ENCODE measurements around the gene ASGR1. TPM values are rescaled to one million over a fixed set of nuclear protein-coding genes. Genes with fewer than 3 reads are reported as not detected.

Gene ASGR1, protein sequence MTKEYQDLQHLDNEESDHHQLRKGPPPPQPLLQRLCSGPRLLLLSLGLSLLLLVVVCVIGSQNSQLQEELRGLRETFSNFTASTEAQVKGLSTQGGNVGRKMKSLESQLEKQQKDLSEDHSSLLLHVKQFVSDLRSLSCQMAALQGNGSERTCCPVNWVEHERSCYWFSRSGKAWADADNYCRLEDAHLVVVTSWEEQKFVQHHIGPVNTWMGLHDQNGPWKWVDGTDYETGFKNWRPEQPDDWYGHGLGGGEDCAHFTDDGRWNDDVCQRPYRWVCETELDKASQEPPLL
- total RNA-seq, result 0.32 TPM in 1 of 2 replicates, not detected in the other
- 0.35 TPM for total RNA-seq (2013)
- 0.43 and 0.46 TPM in 2 replicates for polyA plus RNA-seq
- polyA minus RNA-seq, result 0.77 and 1.00 TPM in 2 replicates

GRCh38 chr17:7179317-7180254, at the start of gene ASGR1:
TSS of gene ASGR1 (minus strand) at chr17:7179370. CDS start at chr17:7178563, 807 bp downstream.
- no peaks in the 10 kb centered on the region for H4K20me1 ChIP-seq (ENCODE audit: control insufficient read depth, insufficient read depth, low read length, poor library complexity, severe bottlenecking)
- no peak within 1 kb of the TSS for H3K27ac ChIP-seq (ENCODE audit: low read length in 2 of 2)
- ATAC-seq (ENCODE audit: low read depth) (no peak), DNase-seq (no peak)
- H2AFZ ChIP-seq (ENCODE audit: insufficient read depth, low read depth, low read length, poor library complexity, severe bottlenecking), result peak within 1 kb of the TSS; percentile 63
- H3K79me2 ChIP-seq (ENCODE audit: control insufficient read depth, insufficient read depth, low read length), result no peaks in the 10 kb centered on the region
- Mint-ChIP-seq H3K27ac (peak within 1 kb of the TSS; percentile 15), H3K4me1 (peaks cover 13% of the 10 kb centered on the region), H3K9me3 (ENCODE audit: insufficient read depth) (no peaks in the 10 kb centered on the region), H3K4me3 (no peak within 1 kb of the TSS), H3K27me3 (peaks cover 12% of the 10 kb centered on the region)
- WGBS (ENCODE audit: insufficient coverage), result 94% methylated on average over 15 of the region's 20 CpGs
- peaks cover 0 to 3% (median 0%) of the 10 kb centered on the region in 3 donors for H3K9me3 ChIP-seq (ENCODE audit: control extremely low read depth in 1 of 3, control insufficient read depth in 2 of 3, insufficient read depth in 1 of 3, low read length in 2 of 3)
- peaks cover 16 to 32% of the 10 kb centered on the region in 2 donors for H3K4me1 ChIP-seq (ENCODE audit: control insufficient read depth in 2 of 2, insufficient read depth in 2 of 2, low read length in 2 of 2)
- no peak within 1 kb of the TSS for H3K9ac ChIP-seq (ENCODE audit: low read length)
- H3K27me3 ChIP-seq (replicated peaks in 1 of 4; ENCODE audit: control extremely low read depth in 1 of 4, control insufficient read depth in 3 of 4, insufficient read depth in 4 of 4, low read length in 3 of 4), result peaks cover 0 to 43% (median 33%) of the 10 kb centered on the region in 4 experiments
- intact Hi-C loops (cut with micrococcal nuclease), result loop anchor here (5.0 kb wide), 1 partner anchor 47 kb away; no protein-coding TSS in a partner anchor
- TF ChIP-seq EZH2 (IDR thresholded peaks at IDR 0.05; ENCODE audit: borderline replicate concordance, insufficient read depth, low read depth, low read length, poor library complexity, severe bottlenecking), result no peak
- H3K36me3 ChIP-seq (replicated peaks in 1 of 2; ENCODE audit: control extremely low read depth in 1 of 2, control insufficient read depth in 1 of 2, extremely low read depth in 1 of 2, insufficient read depth in 2 of 2, low read length in 1 of 2), result no peaks in the 10 kb centered on the region
- H3K4me2 ChIP-seq (replicated peaks; ENCODE audit: low read depth, low read length, poor library complexity, severe bottlenecking), result peak within 1 kb of the TSS; percentile 67
- ChIA-PET CTCF (interaction anchor here (0.8 to 3.0 kb wide), 4 partner anchors 125 to 175 kb away, joined by 3 to 20 read pairs (median 6); no protein-coding TSS in a partner anchor), POLR2A (no interaction called here)
- H3K4me3 ChIP-seq (ENCODE audit: control extremely low read depth in 1 of 5, extremely low read depth in 1 of 5, insufficient read depth in 1 of 5, low read depth in 2 of 5, low read length in 4 of 5), result no peak within 1 kb of the TSS

GRCh38 chr17:7228920-7229319, 49.8 kb upstream of the ASGR1 start:
- Mint-ChIP-seq H3K4me1 (peaks cover 18% of the 10 kb centered on the region), H3K9me3 (ENCODE audit: insufficient read depth) (no peaks in the 10 kb centered on the region), H3K27ac (no peak overlapping the region), H3K27me3 (no peaks in the 10 kb centered on the region), H3K4me3 (no peak overlapping the region)
- ChIA-PET POLR2A (no interaction called here), CTCF (interaction anchor here (1.1 kb wide), 1 partner anchor 9 kb away, joined by 6 read pairs; the partner anchor contains the start of genes ACADVL and DLG4)
- no peak overlapping the region for H3K4me3 ChIP-seq (ENCODE audit: control extremely low read depth in 1 of 5, extremely low read depth in 1 of 5, insufficient read depth in 1 of 5, low read depth in 2 of 5, low read length in 4 of 5)
- H3K27me3 ChIP-seq (replicated peaks in 1 of 4; ENCODE audit: control extremely low read depth in 1 of 4, control insufficient read depth in 3 of 4, insufficient read depth in 4 of 4, low read length in 3 of 4), result no peaks in the 10 kb centered on the region
- intact Hi-C loops (cut with micrococcal nuclease), result no loop called here
- H3K4me2 ChIP-seq (replicated peaks; ENCODE audit: low read depth, low read length, poor library complexity, severe bottlenecking), result no peak overlapping the region
- TF ChIP-seq EZH2 (IDR thresholded peaks at IDR 0.05; ENCODE audit: borderline replicate concordance, insufficient read depth, low read depth, low read length, poor library complexity, severe bottlenecking), result no peak
- TF ChIP-seq CTCF (IDR thresholded peaks at IDR 0.05), result no peak
- peaks cover 0 to 58% of the 10 kb centered on the region in 2 experiments for H3K36me3 ChIP-seq (replicated peaks in 1 of 2; ENCODE audit: control extremely low read depth in 1 of 2, control insufficient read depth in 1 of 2, extremely low read depth in 1 of 2, insufficient read depth in 2 of 2, low read length in 1 of 2)
- H3K4me1 ChIP-seq (ENCODE audit: control insufficient read depth in 2 of 2, insufficient read depth in 2 of 2, low read length in 2 of 2), result peaks cover 13 to 21% of the 10 kb centered on the region in 2 donors
- H3K9me3 ChIP-seq (ENCODE audit: control extremely low read depth in 1 of 3, control insufficient read depth in 2 of 3, insufficient read depth in 1 of 3, low read length in 2 of 3), result no peaks in the 10 kb centered on the region
- peaks cover 6% of the 10 kb centered on the region for H4K20me1 ChIP-seq (ENCODE audit: control insufficient read depth, insufficient read depth, low read length, poor library complexity, severe bottlenecking)
- H3K27ac ChIP-seq (ENCODE audit: low read length in 2 of 2), result no peak overlapping the region
- WGBS (ENCODE audit: insufficient coverage), result 96% methylated on average over 9 of the region's 14 CpGs
- peaks cover 42% of the 10 kb centered on the region for H3K79me2 ChIP-seq (ENCODE audit: control insufficient read depth, insufficient read depth, low read length)
- no peak overlapping the region for H2AFZ ChIP-seq (ENCODE audit: insufficient read depth, low read depth, low read length, poor library complexity, severe bottlenecking)
- no peak for DNase-seq
- no peak for ATAC-seq (ENCODE audit: low read depth)
- no peak overlapping the region for H3K9ac ChIP-seq (ENCODE audit: low read length)
